Sciatic nerve (tissue), 2 donors: ENCODE measurements around the gene MARCHF6. TPM values are rescaled to one million over a fixed set of nuclear protein-coding genes. Genes with fewer than 3 reads are reported as not detected.
A peak's percentile ranks its signal among the peaks of the same experiment; 100 is the strongest.
"Not testable (repeated sequence)": the region's sequence is repeated elsewhere in the genome, so short reads cannot be mapped to it uniquely, and the experiment has no call there.

Experiments
- ATAC-seq: fragments of 200-7000 bp; cut with Tn5 transposase; one replicate; pipeline ENCODE4 v1.9.1; 2020; ENCODE audit warnings: mild to moderate bottlenecking, moderate library complexity
- DNase-seq: peaks from one replicate; pipeline ENCODE4 v3.0.0-alpha.2; 2020; ENCODE audit warnings: low spot score
- intact Hi-C: fragments of 100-400 bp; cut with DNase I; formaldehyde crosslinking; loops from one replicate; pipeline ENCODE4 v1.14.2; 2022
- total RNA-seq: library from RNA; stranded (reverse); fragmentation: NEBNext Ultra II Directional; extraction: Animal tissue kit (Norgen Biotek cat#: 25700); gene quantifications from one replicate; pipeline ENCODE4 v1.2.1, GENCODE V29; 2021
- donor health status: DM: no; HTN: no; CAD: no.
- donor health status: DM: no; HTN: no; CAD: no.

The MARCHF6 gene
- 174 TPM for total RNA-seq

GRCh38 chr5:10353241-10354047 lies at the start of gene MARCHF6:
TSS of gene MARCHF6 (plus strand) at chr5:10353695. CDS start at chr5:10353899, 204 bp downstream.
- ATAC-seq (peak; percentile 98), DNase-seq (peak; percentile 98)
- intact Hi-C loops = no loop called here

- DNase-seq = no peak
- intact Hi-C loops = no loop called here
- no peak for ATAC-seq
Observed at GRCh38 chr5:10303699-10304170, 49.8 kb upstream of the MARCHF6 start.

- ATAC-seq = no peak
- no peak for DNase-seq
- intact Hi-C loops = no loop called here
Observed at GRCh38 chr5:10304932-10305331, 48.6 kb upstream of the MARCHF6 start.

- intact Hi-C loops = no loop called here
Observed at GRCh38 chr5:10306114-10306513, 47.4 kb upstream of the MARCHF6 start.

GRCh38 chr5:10306806-10307205 lies 46.7 kb upstream of the MARCHF6 start:
- ATAC-seq (no peak), DNase-seq (no peak)
- intact Hi-C loops = no loop called here

More at GRCh38 chr5:10306114-10306513, 47.4 kb upstream of the MARCHF6 start:
- no peak for ATAC-seq
- DNase-seq = no peak

GRCh38 chr5:10307206-10308148 lies 46.0 kb upstream of the MARCHF6 start, which contains the start of gene CMBL:
TSS of gene CMBL (minus strand) at chr5:10307902. CDS start at chr5:10290762, 17,140 bp downstream.
- DNase-seq (peak; percentile 64), ATAC-seq (peak; percentile 62)
- intact Hi-C loops = no loop called here

- no peak for ATAC-seq
- DNase-seq = no peak
- intact Hi-C loops = no loop called here
Observed at GRCh38 chr5:10308844-10309243, 44.7 kb upstream of the MARCHF6 start.

GRCh38 chr5:10310066-10310779 lies 43.3 kb upstream of the MARCHF6 start:
- ATAC-seq = peak; percentile 43
- no peak for DNase-seq
- intact Hi-C loops = no loop called here

- intact Hi-C loops, DNase-seq, ATAC-seq: not testable (repeated sequence)
Observed at GRCh38 chr5:10310835-10311570, 42.5 kb upstream of the MARCHF6 start.

GRCh38 chr5:10311595-10312425 lies 41.7 kb upstream of the MARCHF6 start:
- intact Hi-C loops = no loop called here
- ATAC-seq (peak; percentile 56), DNase-seq (no peak)

GRCh38 chr5:10315201-10315600 lies 38.3 kb upstream of the MARCHF6 start:
- ATAC-seq = peak; percentile 36
- intact Hi-C loops = no loop called here

GRCh38 chr5:10315824-10316509 lies 37.5 kb upstream of the MARCHF6 start:
- ATAC-seq (no peak), DNase-seq (no peak)
- intact Hi-C loops = no loop called here

More at GRCh38 chr5:10315201-10315600, 38.3 kb upstream of the MARCHF6 start:
- DNase-seq = no peak

GRCh38 chr5:10317825-10318682 lies 35.4 kb upstream of the MARCHF6 start:
- ATAC-seq (no peak), DNase-seq (peak; percentile 25)
- intact Hi-C loops = no loop called here

- ATAC-seq (peak; percentile 46), DNase-seq (peak; percentile 43)
- intact Hi-C loops = no loop called here
Observed at GRCh38 chr5:10319202-10319851, 34.2 kb upstream of the MARCHF6 start.

- DNase-seq = no peak
- no peak for ATAC-seq
- intact Hi-C loops = no loop called here
Observed at GRCh38 chr5:10320793-10321192, 32.7 kb upstream of the MARCHF6 start.
